HEK293 (cell line): ENCODE data around the gene ACAP1.

Experiments
- CTCF ChIA-PET: fragments of 350-600 bp; formaldehyde crosslinking; extraction: SDS; loops from one replicate; lab custom pipeline; 2021; ENCODE audit warnings: antibody characterized with exemption; lab: Yijun Ruan, JAX
- POLR2A ChIA-PET: fragments of 300-600 bp; formaldehyde crosslinking; extraction: SDS; loops from one replicate; lab custom pipeline; 2020; ENCODE audit warnings: antibody characterized with exemption, inconsistent platforms; lab: Yijun Ruan, JAX
- H3K27ac ChIP-seq: fragments of 200-500 bp; sonication (Bioruptor generic); 2 replicates; pipeline ENCODE4 v1.5.1; 2014; ENCODE audit warnings: low read depth, low read length, control low read depth, inconsistent platforms; ENCODE audit errors: extremely low read depth
- H3K36me3 ChIP-seq, 2 experiments: fragments of 200-500 bp in 1 of 2; sonication (Bioruptor generic) in 1 of 2; 1 replicate in 1 of 2; 2 replicates in 1 of 2; pipeline ENCODE4 v1.5.1; 2014 to 2017; ENCODE audit warnings: inconsistent platforms in 2 of 2, low read length in 2 of 2; ENCODE audit not compliant: control insufficient read depth in 2 of 2, insufficient read depth in 1 of 2
- H3K4me1 ChIP-seq: fragments of 200-500 bp; sonication (Bioruptor generic); 2 replicates; pipeline ENCODE4 v1.5.1; 2014; ENCODE audit warnings: mild to moderate bottlenecking, low read length, inconsistent platforms; ENCODE audit not compliant: control insufficient read depth, insufficient read depth
- H3K4me3 ChIP-seq: 2 replicates; pipeline ENCODE4 v1.5.1; 2011; ENCODE audit warnings: low read depth, mild to moderate bottlenecking, control low read depth, low read length, moderate library complexity
- H3K9me3 ChIP-seq: fragments of 200-500 bp; sonication (Bioruptor generic); 2 replicates; pipeline ENCODE4 v1.5.1; 2014; ENCODE audit warnings: low read depth, low read length, inconsistent platforms; ENCODE audit not compliant: control insufficient read depth, insufficient read depth
- BCL6B ChIP-seq: fragments of 450-650 bp; formaldehyde crosslinking; IDR thresholded peaks from 2 replicates; pipeline ENCODE4 v1.5.1; 2017; ENCODE audit warnings: missing biosample characterization, missing genetic modification characterization
- FEZF1 ChIP-seq: fragments of 450-650 bp; formaldehyde crosslinking; IDR thresholded peaks from 2 replicates; pipeline ENCODE4 v1.5.1; 2016; ENCODE audit warnings: missing biosample characterization, missing genetic modification characterization
- KLF1 ChIP-seq: fragments of 450-650 bp; formaldehyde crosslinking; IDR thresholded peaks from 2 replicates; pipeline ENCODE4 v1.5.1; 2016; ENCODE audit warnings: missing biosample characterization, missing genetic modification characterization
- REST ChIP-seq: fragments of 450-650 bp; formaldehyde crosslinking; IDR thresholded peaks from 2 replicates; pipeline ENCODE4 v1.5.1; 2016; ENCODE audit warnings: missing biosample characterization, missing genetic modification characterization
- SALL2 ChIP-seq: fragments of 450-650 bp; formaldehyde crosslinking; IDR thresholded peaks from 2 replicates; pipeline ENCODE4 v1.5.0; 2017; ENCODE audit warnings: missing biosample characterization, mild to moderate bottlenecking, missing genetic modification characterization, borderline replicate concordance
- SETDB1 ChIP-seq: IDR thresholded peaks from one replicate; pipeline ENCODE4 v1.6.1; 2017; ENCODE audit warnings: mild to moderate bottlenecking, low read length, moderate library complexity, mixed read lengths; ENCODE audit not compliant: insufficient read length
- ZBTB17 ChIP-seq: fragments of 450-650 bp; formaldehyde crosslinking; IDR thresholded peaks from 2 replicates; pipeline ENCODE4 v1.5.1; 2016; ENCODE audit warnings: missing biosample characterization, missing genetic modification characterization
- ZEB2 ChIP-seq: fragments of 450-650 bp; formaldehyde crosslinking; IDR thresholded peaks from 2 replicates; pipeline ENCODE4 v1.5.1; 2016; ENCODE audit warnings: missing biosample characterization, missing genetic modification characterization
- ZNF114 ChIP-seq: fragments of 450-650 bp; formaldehyde crosslinking; IDR thresholded peaks from 2 replicates; pipeline ENCODE4 v1.5.0; 2017; ENCODE audit warnings: missing biosample characterization, missing genetic modification characterization
- ZNF157 ChIP-seq: fragments of 450-650 bp; formaldehyde crosslinking; IDR thresholded peaks from 2 replicates; pipeline ENCODE4 v1.5.1; 2016; ENCODE audit warnings: missing biosample characterization, missing genetic modification characterization
- ZNF2 ChIP-seq: fragments of 450-650 bp; formaldehyde crosslinking; IDR thresholded peaks from 2 replicates; pipeline ENCODE4 v1.5.1; 2016; ENCODE audit warnings: missing biosample characterization, missing genetic modification characterization
- ZNF302 ChIP-seq: fragments of 450-650 bp; formaldehyde crosslinking; IDR thresholded peaks from 2 replicates; pipeline ENCODE4 v1.5.1; 2016; ENCODE audit warnings: missing biosample characterization, missing genetic modification characterization, low read depth
- ZNF354C ChIP-seq: fragments of 450-650 bp; formaldehyde crosslinking; IDR thresholded peaks from 2 replicates; pipeline ENCODE4 v1.5.1; 2016; ENCODE audit warnings: missing biosample characterization, missing genetic modification characterization, low read depth, borderline replicate concordance
- ZNF433 ChIP-seq: fragments of 450-650 bp; formaldehyde crosslinking; IDR thresholded peaks from 2 replicates; pipeline ENCODE4 v1.5.1; 2016; ENCODE audit warnings: missing biosample characterization, missing genetic modification characterization, low read depth
- ZNF530 ChIP-seq: fragments of 450-650 bp; formaldehyde crosslinking; IDR thresholded peaks from 2 replicates; pipeline ENCODE4 v1.5.1; 2016; ENCODE audit warnings: low read depth, missing biosample characterization, missing genetic modification characterization
- ZNF548 ChIP-seq: fragments of 450-650 bp; formaldehyde crosslinking; IDR thresholded peaks from 2 replicates; pipeline ENCODE4 v1.5.1; 2016; ENCODE audit warnings: missing biosample characterization, missing genetic modification characterization
- ZNF555 ChIP-seq: fragments of 450-650 bp; formaldehyde crosslinking; conservative IDR thresholded peaks from 2 replicates; pipeline ENCODE4 v1.5.1; 2017; ENCODE audit warnings: missing biosample characterization, mild to moderate bottlenecking, missing genetic modification characterization, inconsistent platforms
- ZNF561 ChIP-seq: fragments of 450-650 bp; IDR thresholded peaks from 2 replicates; pipeline ENCODE4 v1.5.1; 2018; ENCODE audit warnings: missing biosample characterization, missing genetic modification characterization, borderline replicate concordance
- ZNF600 ChIP-seq: fragments of 450-650 bp; formaldehyde crosslinking; IDR thresholded peaks from 2 replicates; pipeline ENCODE4 v1.5.1; 2016; ENCODE audit warnings: missing biosample characterization, missing genetic modification characterization
- ZNF670 ChIP-seq: fragments of 450-650 bp; formaldehyde crosslinking; IDR thresholded peaks from 2 replicates; pipeline ENCODE4 v1.5.1; 2016; ENCODE audit warnings: missing biosample characterization, missing genetic modification characterization, low read depth
- TF ChIP-seq, protein P1 (sequence below): fragments of 450-650 bp; formaldehyde crosslinking; IDR thresholded peaks from 2 replicates; pipeline ENCODE4 v1.5.1; 2017; ENCODE audit warnings: missing biosample characterization, mild to moderate bottlenecking, missing genetic modification characterization, moderate library complexity
- TF ChIP-seq, protein P2 (sequence below): fragments of 450-650 bp; IDR thresholded peaks from 2 replicates; pipeline ENCODE4 v1.5.1; 2018; ENCODE audit warnings: missing biosample characterization, missing genetic modification characterization
- TF ChIP-seq, protein P3 (sequence below): fragments of 450-650 bp; formaldehyde crosslinking; IDR thresholded peaks from 2 replicates; pipeline ENCODE4 v1.5.1; 2016; ENCODE audit warnings: missing biosample characterization, missing genetic modification characterization

The ACAP1 gene

DNA sequence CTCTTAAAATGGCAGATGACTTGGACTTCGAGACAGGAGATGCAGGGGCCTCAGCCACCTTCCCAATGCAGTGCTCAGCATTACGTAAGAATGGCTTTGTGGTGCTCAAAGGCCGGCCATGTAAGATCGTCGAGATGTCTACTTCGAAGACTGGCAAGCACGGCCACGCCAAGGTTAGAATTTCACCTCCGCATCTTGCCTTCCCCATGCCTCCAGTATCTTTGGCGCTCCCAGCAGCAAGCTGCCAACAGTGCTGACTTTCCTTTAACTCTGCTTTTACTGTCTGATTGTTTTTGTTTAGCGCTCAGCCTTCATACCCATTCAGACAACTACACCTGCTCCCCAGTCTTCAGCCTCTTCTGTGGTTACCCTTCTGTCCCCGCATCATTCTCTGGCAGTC, 26.7 kb upstream of the ACAP1 start:
- ChIA-PET CTCF (interaction anchor here (0.6 to 1.7 kb wide), 4 partner anchors 13 to 250 kb away, joined by 3 to 6 read pairs (median 4); no protein-coding TSS in a partner anchor), POLR2A (interaction anchor here (0.6 to 3.9 kb wide), 9 partner anchors 8 to 379 kb away, joined by 3 to 36 read pairs (median 4); partner anchors contain the start of genes NEURL4 and TMEM256)
- peak overlapping the region; percentile 99 for H3K27ac ChIP-seq
- peaks cover 19% of the 10 kb centered on the region for H3K4me1 ChIP-seq
- H3K9me3 ChIP-seq, result no peaks in the 10 kb centered on the region
- TF ChIP-seq ZBTB17 (tag by site-specific recombination), result no peak
- TF ChIP-seq, protein P1, sequence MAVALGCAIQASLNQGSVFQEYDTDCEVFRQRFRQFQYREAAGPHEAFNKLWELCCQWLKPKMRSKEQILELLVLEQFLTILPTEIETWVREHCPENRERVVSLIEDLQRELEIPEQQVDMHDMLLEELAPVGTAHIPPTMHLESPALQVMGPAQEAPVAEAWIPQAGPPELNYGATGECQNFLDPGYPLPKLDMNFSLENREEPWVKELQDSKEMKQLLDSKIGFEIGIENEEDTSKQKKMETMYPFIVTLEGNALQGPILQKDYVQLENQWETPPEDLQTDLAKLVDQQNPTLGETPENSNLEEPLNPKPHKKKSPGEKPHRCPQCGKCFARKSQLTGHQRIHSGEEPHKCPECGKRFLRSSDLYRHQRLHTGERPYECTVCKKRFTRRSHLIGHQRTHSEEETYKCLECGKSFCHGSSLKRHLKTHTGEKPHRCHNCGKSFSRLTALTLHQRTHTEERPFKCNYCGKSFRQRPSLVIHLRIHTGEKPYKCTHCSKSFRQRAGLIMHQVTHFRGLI (tag by site-specific recombination), result no peak
- no peak for TF ChIP-seq ZEB2 (tag by site-specific recombination)
- no peak for TF ChIP-seq ZNF157 (tag by site-specific recombination)
- no peak for TF ChIP-seq BCL6B (tag by site-specific recombination)
- no peak for TF ChIP-seq KLF1 (tag by site-specific recombination)
- TF ChIP-seq REST, result no peak
- TF ChIP-seq ZNF530 (tag by site-specific recombination), result no peak
- TF ChIP-seq ZNF548 (tag by site-specific recombination), result no peak
- no peak for TF ChIP-seq ZNF114 (tag by site-specific recombination)
- TF ChIP-seq ZNF2 (tag by site-specific recombination), result no peak
- TF ChIP-seq, protein P2, sequence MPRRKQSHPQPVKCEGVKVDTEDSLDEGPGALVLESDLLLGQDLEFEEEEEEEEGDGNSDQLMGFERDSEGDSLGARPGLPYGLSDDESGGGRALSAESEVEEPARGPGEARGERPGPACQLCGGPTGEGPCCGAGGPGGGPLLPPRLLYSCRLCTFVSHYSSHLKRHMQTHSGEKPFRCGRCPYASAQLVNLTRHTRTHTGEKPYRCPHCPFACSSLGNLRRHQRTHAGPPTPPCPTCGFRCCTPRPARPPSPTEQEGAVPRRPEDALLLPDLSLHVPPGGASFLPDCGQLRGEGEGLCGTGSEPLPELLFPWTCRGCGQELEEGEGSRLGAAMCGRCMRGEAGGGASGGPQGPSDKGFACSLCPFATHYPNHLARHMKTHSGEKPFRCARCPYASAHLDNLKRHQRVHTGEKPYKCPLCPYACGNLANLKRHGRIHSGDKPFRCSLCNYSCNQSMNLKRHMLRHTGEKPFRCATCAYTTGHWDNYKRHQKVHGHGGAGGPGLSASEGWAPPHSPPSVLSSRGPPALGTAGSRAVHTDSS, result no peak
- TF ChIP-seq ZNF555 (tag by site-specific recombination), result no peak
- no peak for TF ChIP-seq FEZF1 (tag by site-specific recombination)
- no peak for TF ChIP-seq SALL2 (tag by site-specific recombination)
- no peak for TF ChIP-seq ZNF561
- no peak for TF ChIP-seq ZNF354C
- H3K4me3 ChIP-seq, result no peak overlapping the region; the same call in 1 of the 2 replicates
- peaks cover 35 to 52% of the 10 kb centered on the region in 2 experiments for H3K36me3 ChIP-seq

- POLR2A ChIA-PET, result interaction anchor here (1.2 to 3.9 kb wide), 3 partner anchors 13 to 25 kb away, joined by 3 to 36 read pairs (median 5); partner anchors contain the start of genes ACAP1 and NEURL4
- CTCF ChIA-PET, result interaction anchor here (1.7 to 4.1 kb wide), 2 partner anchors 13 to 15 kb away, joined by 4 to 22 read pairs; no protein-coding TSS in a partner anchor
- H3K9me3 ChIP-seq, result no peaks in the 10 kb centered on the region
Observed at GRCh38 chr17:7311110-7311705, 25.1 kb upstream of the ACAP1 start.

More at GRCh38 chr17:7311110-7311705, 25.1 kb upstream of the ACAP1 start:
- H3K36me3 ChIP-seq, result peaks cover 35 to 58% of the 10 kb centered on the region in 2 experiments
- H3K4me3 ChIP-seq, result no peak overlapping the region
- peak overlapping the region; percentile 42; the same call in 1 of the 2 replicates for H3K27ac ChIP-seq
- TF ChIP-seq, protein P3, sequence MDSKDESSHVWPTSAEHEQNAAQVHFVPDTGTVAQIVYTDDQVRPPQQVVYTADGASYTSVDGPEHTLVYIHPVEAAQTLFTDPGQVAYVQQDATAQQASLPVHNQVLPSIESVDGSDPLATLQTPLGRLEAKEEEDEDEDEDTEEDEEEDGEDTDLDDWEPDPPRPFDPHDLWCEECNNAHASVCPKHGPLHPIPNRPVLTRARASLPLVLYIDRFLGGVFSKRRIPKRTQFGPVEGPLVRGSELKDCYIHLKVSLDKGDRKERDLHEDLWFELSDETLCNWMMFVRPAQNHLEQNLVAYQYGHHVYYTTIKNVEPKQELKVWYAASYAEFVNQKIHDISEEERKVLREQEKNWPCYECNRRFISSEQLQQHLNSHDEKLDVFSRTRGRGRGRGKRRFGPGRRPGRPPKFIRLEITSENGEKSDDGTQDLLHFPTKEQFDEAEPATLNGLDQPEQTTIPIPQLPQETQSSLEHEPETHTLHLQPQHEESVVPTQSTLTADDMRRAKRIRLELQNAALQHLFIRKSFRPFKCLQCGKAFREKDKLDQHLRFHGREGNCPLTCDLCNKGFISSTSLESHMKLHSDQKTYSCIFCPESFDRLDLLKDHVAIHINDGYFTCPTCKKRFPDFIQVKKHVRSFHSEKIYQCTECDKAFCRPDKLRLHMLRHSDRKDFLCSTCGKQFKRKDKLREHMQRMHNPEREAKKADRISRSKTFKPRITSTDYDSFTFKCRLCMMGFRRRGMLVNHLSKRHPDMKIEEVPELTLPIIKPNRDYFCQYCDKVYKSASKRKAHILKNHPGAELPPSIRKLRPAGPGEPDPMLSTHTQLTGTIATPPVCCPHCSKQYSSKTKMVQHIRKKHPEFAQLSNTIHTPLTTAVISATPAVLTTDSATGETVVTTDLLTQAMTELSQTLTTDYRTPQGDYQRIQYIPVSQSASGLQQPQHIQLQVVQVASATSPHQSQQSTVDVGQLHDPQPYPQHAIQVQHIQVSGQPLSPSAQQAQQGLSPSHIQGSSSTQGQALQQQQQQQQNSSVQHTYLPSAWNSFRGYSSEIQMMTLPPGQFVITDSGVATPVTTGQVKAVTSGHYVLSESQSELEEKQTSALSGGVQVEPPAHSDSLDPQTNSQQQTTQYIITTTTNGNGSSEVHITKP (tag by site-specific recombination), result peak; percentile 54
- TF ChIP-seq ZNF433 (tag by site-specific recombination) (no peak), SETDB1 (no peak), ZNF600 (tag by site-specific recombination) (0 out of 2 replicates have a peak, but pooled peaks have one; percentile 50), ZNF302 (tag by site-specific recombination) (no peak), ZNF670 (tag by site-specific recombination) (no peak)
- H3K4me1 ChIP-seq, result peaks cover 21% of the 10 kb centered on the region
